OCI-LY3 (cell line): ENCODE data around the gene SYNDIG1.

ENCODE experiments used
- EZH2phosphoT487 ChIP-seq: fragments of 200-600 bp; shearing (Covaris generic); IDR thresholded peaks from 2 replicates; pipeline ENCODE4 v1.6.1; 2018; ENCODE audit warnings: antibody characterized with exemption, mixed run types, low read depth
- TF ChIP-seq, protein P1 (sequence below): fragments of 200-600, 300-600 bp; sonication (generic); IDR thresholded peaks from 2 replicates; pipeline ENCODE4 v1.5.1; 2014; ENCODE audit warnings: antibody characterized with exemption, low read length, low read depth

DNA sequence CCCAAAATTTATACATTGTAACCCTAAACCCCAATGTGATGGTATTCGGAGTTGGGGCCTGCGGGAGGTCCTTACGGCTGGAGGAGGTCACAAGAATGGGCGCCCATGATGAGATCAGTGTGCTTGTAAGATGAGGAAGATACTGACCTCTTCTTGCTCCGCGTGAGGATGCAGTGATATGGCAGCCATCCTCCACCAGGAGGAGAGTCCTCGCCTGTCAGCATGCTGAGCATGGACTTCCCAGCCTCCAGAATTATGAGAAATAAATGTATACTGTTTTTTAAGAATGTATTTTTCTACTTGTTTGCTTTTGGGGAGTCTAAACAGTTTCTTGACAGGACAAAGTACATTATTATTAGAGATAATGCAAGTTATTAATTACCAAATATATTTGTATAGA lies 8.7 kb upstream of the SYNDIG1 start:
- TF ChIP-seq, protein P1, sequence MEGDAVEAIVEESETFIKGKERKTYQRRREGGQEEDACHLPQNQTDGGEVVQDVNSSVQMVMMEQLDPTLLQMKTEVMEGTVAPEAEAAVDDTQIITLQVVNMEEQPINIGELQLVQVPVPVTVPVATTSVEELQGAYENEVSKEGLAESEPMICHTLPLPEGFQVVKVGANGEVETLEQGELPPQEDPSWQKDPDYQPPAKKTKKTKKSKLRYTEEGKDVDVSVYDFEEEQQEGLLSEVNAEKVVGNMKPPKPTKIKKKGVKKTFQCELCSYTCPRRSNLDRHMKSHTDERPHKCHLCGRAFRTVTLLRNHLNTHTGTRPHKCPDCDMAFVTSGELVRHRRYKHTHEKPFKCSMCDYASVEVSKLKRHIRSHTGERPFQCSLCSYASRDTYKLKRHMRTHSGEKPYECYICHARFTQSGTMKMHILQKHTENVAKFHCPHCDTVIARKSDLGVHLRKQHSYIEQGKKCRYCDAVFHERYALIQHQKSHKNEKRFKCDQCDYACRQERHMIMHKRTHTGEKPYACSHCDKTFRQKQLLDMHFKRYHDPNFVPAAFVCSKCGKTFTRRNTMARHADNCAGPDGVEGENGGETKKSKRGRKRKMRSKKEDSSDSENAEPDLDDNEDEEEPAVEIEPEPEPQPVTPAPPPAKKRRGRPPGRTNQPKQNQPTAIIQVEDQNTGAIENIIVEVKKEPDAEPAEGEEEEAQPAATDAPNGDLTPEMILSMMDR = no peak
- no peak for TF ChIP-seq EZH2phosphoT487
